Uterus (tissue), 4 donors: ENCODE data around the gene CDH24. TPM values are rescaled to one million over a fixed set of nuclear protein-coding genes. Genes with fewer than 3 reads are reported as not detected.

ENCODE experiments used
- DNase-seq, 2 donors: peaks; one replicate each; pipeline ENCODE4 v3.0.0-alpha.2; 2019 to 2020
- H3K27ac ChIP-seq, 2 donors: fragments of 200-600 bp; sonication (generic); 1 replicate in 1 of 2; 2 replicates in 1 of 2; pipeline ENCODE4 v1.5.1; 2016 to 2018
- H3K27me3 ChIP-seq, 2 donors: fragments of 200-600 bp; sonication (generic); one replicate each; pipeline ENCODE4 v1.5.1; 2018 to 2019; ENCODE audit warnings: control low read depth in 1 of 2
- H3K36me3 ChIP-seq, 2 donors: fragments of 200-600 bp; sonication (generic); one replicate each; pipeline ENCODE4 v1.5.1; 2019; ENCODE audit warnings: control low read depth in 1 of 2
- H3K4me1 ChIP-seq, 2 donors: fragments of 200-600 bp; sonication (generic); one replicate each; pipeline ENCODE4 v1.5.1; 2018 to 2019; ENCODE audit warnings: control low read depth in 1 of 2
- H3K4me3 ChIP-seq, 2 donors: fragments of 200-600 bp; sonication (generic); 1 replicate in 1 of 2; 2 replicates in 1 of 2; pipeline ENCODE4 v1.5.1; 2018 to 2019; ENCODE audit warnings: mild to moderate bottlenecking in 1 of 2
- H3K9me3 ChIP-seq, 2 donors: fragments of 200-600 bp; sonication (generic); one replicate each; pipeline ENCODE4 v1.5.1; 2019; ENCODE audit warnings: control low read depth in 1 of 2
- POLR2A ChIP-seq, 2 donors: fragments of 450-650 bp; IDR thresholded peaks; one replicate each; pipeline ENCODE4 v1.6.1; 2016; ENCODE audit warnings: antibody characterized with exemption in 2 of 2, mild to moderate bottlenecking in 1 of 2, moderate library complexity in 1 of 2
- intact Hi-C: fragments of 100-400 bp; cut with DNase I; formaldehyde crosslinking; loops from one replicate; pipeline ENCODE4 v1.15.1; 2023; ENCODE audit warnings: low total_unique reads
- total RNA-seq, 4 donors: library from RNA; depleted of rRNA in 3 of 4; stranded (reverse); fragments of >200 nt in 3 of 4; gene quantifications; one replicate each; pipeline versions ENCODE4 v1.1.0 to v1.2.4, GENCODE V29; 2014 to 2023
- TF ChIP-seq, protein P1 (sequence below), 4 experiments: fragments of 200-600 bp in 2 of 4; fragments of 450-650 bp in 2 of 4; sonication (generic) in 2 of 4; IDR thresholded peaks; one replicate each; pipeline ENCODE4 v1.5.1; 2016 to 2019; ENCODE audit warnings: antibody characterized with exemption in 4 of 4, mild to moderate bottlenecking in 2 of 4, moderate library complexity in 1 of 4
- donor health status: DM: yes; HTN: yes; CAD: no.

Gene CDH24
- total RNA-seq, 4 donors from 2014 or later: 6.5 to 18.0 (median 13.8) TPM

- DNase-seq: peak; percentile 75 to 87
- Histone ChIP-seq H3K36me3 (no peaks in the 10 kb centered on the region), H3K4me1 (peaks cover 0 to 4% of the 10 kb centered on the region in 2 donors), H3K27me3 (no peaks in the 10 kb centered on the region), H3K27ac (peak overlapping the region; percentile 64 to 71), H3K4me3 (no peak overlapping the region), H3K9me3 (no peaks in the 10 kb centered on the region)
- TF ChIP-seq, protein P1, sequence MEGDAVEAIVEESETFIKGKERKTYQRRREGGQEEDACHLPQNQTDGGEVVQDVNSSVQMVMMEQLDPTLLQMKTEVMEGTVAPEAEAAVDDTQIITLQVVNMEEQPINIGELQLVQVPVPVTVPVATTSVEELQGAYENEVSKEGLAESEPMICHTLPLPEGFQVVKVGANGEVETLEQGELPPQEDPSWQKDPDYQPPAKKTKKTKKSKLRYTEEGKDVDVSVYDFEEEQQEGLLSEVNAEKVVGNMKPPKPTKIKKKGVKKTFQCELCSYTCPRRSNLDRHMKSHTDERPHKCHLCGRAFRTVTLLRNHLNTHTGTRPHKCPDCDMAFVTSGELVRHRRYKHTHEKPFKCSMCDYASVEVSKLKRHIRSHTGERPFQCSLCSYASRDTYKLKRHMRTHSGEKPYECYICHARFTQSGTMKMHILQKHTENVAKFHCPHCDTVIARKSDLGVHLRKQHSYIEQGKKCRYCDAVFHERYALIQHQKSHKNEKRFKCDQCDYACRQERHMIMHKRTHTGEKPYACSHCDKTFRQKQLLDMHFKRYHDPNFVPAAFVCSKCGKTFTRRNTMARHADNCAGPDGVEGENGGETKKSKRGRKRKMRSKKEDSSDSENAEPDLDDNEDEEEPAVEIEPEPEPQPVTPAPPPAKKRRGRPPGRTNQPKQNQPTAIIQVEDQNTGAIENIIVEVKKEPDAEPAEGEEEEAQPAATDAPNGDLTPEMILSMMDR (IDR thresholded peaks at IDR 0.05): no peak
- no peak for TF ChIP-seq POLR2A (IDR thresholded peaks at IDR 0.05)
- intact Hi-C loops: no loop called here
Measured at GRCh38 chr14:23078692-23079116, 21.4 kb upstream of the CDH24 start.

GRCh38 chr14:23077962-23078361 is 20.6 kb upstream of the CDH24 start:
- no peaks in the 10 kb centered on the region for H3K27me3 ChIP-seq
- intact Hi-C loops: no loop called here
- DNase-seq: no peak
- no peak overlapping the region for H3K4me3 ChIP-seq
- TF ChIP-seq, protein P1 (IDR thresholded peaks at IDR 0.05): no peak
- TF ChIP-seq POLR2A (IDR thresholded peaks at IDR 0.05): no peak
- H3K9me3 ChIP-seq: no peaks in the 10 kb centered on the region
- no peaks in the 10 kb centered on the region for H3K36me3 ChIP-seq
- peaks cover 0 to 4% of the 10 kb centered on the region in 2 donors for H3K4me1 ChIP-seq
- H3K27ac ChIP-seq: peak overlapping the region; percentile 64 to 71

DNA sequence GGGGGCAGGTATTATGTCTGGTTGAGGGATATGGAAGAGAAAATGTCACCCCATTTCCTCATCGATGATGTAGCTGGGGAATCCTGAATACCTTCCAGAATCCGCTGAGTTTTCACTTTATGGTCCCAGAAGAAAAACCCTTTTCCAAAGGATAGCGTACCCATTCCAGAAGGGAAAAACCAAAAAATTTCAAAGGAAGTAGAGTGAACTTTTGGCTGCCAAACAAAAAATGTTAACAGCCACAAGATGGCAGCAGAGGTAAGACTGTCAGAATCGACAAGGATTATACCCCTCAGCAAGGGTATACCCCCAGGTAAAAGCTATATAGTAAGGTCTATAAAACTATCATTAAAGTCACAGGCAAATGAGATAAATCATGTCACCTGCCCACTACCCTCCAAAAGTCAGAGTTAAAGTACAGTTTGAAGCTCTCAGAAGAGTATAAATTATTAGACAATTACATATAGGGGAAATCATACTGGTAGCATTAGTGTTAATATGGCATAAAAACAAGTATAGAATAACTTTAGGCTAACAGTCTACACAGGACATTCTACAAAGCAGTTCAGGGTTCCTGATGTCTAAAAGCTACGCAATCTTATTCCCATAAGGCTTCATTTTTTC is 19.6 kb upstream of the CDH24 start:
- Histone ChIP-seq H3K4me3 (no peak overlapping the region), H3K36me3 (no peaks in the 10 kb centered on the region), H3K27me3 (no peaks in the 10 kb centered on the region), H3K27ac (peak overlapping the region; percentile 25 to 71), H3K9me3 (no peaks in the 10 kb centered on the region), H3K4me1 (peaks cover 7% of the 10 kb centered on the region in 2 donors)
- DNase-seq: no peak
- intact Hi-C loops: no loop called here
- TF ChIP-seq, protein P1 (IDR thresholded peaks at IDR 0.05): peak; percentile 42 to 59 (median 46)
- TF ChIP-seq POLR2A (IDR thresholded peaks at IDR 0.05): no peak

DNA sequence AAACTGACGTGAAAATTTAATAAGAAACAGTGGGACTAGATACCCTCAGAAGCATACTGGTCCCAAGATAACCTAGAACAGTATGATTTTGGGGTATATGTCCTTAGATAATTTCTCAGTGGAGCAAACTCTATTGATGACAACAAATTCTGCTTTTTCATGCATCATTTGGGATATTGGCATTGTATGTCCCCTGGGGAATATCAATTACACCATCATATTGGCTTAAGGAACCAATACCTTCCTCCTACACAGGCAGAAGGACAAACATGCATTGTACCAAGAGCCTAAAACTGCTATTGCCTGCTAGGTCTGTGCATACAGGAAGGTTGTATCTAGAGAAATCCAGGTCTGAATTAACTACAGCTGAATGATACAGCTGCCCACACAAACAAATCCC is 17.6 kb upstream of the CDH24 start:
- Histone ChIP-seq H3K27me3 (no peaks in the 10 kb centered on the region), H3K4me1 (peaks cover 8 to 11% of the 10 kb centered on the region in 2 donors), H3K4me3 (no peak overlapping the region), H3K36me3 (no peaks in the 10 kb centered on the region), H3K27ac (no peak overlapping the region), H3K9me3 (no peaks in the 10 kb centered on the region)
- DNase-seq: no peak
- TF ChIP-seq, protein P1 (IDR thresholded peaks at IDR 0.05): no peak
- TF ChIP-seq POLR2A (IDR thresholded peaks at IDR 0.05): no peak
- intact Hi-C loops: no loop called here

DNA sequence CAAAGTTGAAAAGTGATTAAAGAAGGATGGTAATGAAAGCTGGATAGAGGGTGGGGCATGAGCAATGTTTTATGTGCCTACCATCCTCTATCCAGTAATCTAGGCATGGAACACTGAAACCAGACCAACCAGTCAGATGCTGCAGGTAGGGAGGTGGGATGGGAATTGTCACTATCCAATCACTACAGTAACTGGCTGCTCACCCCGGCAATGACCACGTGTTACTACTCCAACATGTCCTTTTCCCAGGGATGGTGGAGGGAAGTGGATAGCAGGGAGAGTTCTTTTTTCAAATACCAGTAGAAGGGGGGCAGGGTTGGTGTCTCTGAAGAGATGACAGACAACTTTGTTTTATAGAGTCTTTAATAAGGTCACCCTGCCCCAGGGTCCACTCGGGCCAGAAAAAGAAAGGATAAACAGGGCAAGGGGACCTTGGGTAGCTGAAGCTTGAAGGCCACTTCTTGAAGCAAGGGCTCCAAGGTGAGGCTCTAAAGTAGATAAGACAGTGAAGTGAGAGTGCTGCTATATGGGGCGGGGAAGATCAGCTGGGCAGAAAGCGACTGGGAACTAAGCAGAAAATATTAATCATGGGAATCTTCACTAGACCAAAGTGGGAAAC is 14.7 kb upstream of the CDH24 start:
- TF ChIP-seq, protein P1 (IDR thresholded peaks at IDR 0.05): no peak
- TF ChIP-seq POLR2A (IDR thresholded peaks at IDR 0.05): no peak
- no peak for DNase-seq
- Histone ChIP-seq H3K27ac (peak overlapping the region; percentile 87 to 89), H3K4me3 (peak overlapping the region in 1 of 2 donors; percentile 53), H3K9me3 (no peaks in the 10 kb centered on the region), H3K27me3 (no peaks in the 10 kb centered on the region), H3K4me1 (peaks cover 6 to 11% of the 10 kb centered on the region in 2 donors), H3K36me3 (no peaks in the 10 kb centered on the region)
- intact Hi-C loops: no loop called here
